KMS-11 (cell line): Measurements from ENCODE around the gene LRBA.

Experiments used
- H2AFZ ChIP-seq: fragments of 200-600 bp; sonication (generic); 2 replicates; pipeline ENCODE4 v1.6.1; 2016; ENCODE audit warnings: antibody characterized with exemption, mixed run types, low read depth
- H3K27ac ChIP-seq: fragments of 200-600 bp; sonication (generic); 2 replicates; pipeline ENCODE4 v1.6.1; 2016; ENCODE audit warnings: mild to moderate bottlenecking, mixed run types
- H3K27me3 ChIP-seq: fragments of 200-600 bp; sonication (generic); 2 replicates; pipeline ENCODE4 v1.6.1; 2017; ENCODE audit warnings: mild to moderate bottlenecking, low read depth, mixed run types, moderate library complexity; ENCODE audit not compliant: insufficient read depth
- H3K36me3 ChIP-seq: fragments of 200-600 bp; sonication (generic); 2 replicates; pipeline ENCODE4 v1.6.1; 2017; ENCODE audit warnings: mild to moderate bottlenecking, mixed run types; ENCODE audit not compliant: insufficient read depth
- H3K4me1 ChIP-seq: fragments of 200-600 bp; sonication (generic); 2 replicates; pipeline ENCODE4 v1.6.1; 2016; ENCODE audit warnings: mild to moderate bottlenecking, low read depth, mixed run types; ENCODE audit not compliant: poor library complexity, severe bottlenecking
- H3K4me2 ChIP-seq: fragments of 200-600 bp; sonication (generic); 2 replicates; pipeline ENCODE4 v1.7.0; 2016; ENCODE audit warnings: mild to moderate bottlenecking, mixed run types
- H3K4me3 ChIP-seq: fragments of 200-600 bp; sonication (generic); IDR thresholded peaks from 2 replicates; pipeline ENCODE4 v1.6.1; 2017; ENCODE audit warnings: low read depth, low read length, mixed read lengths; ENCODE audit not compliant: insufficient read depth
- H3K79me2 ChIP-seq: fragments of 200-600 bp; sonication (generic); 2 replicates; pipeline ENCODE4 v1.6.1; 2016; ENCODE audit warnings: low read depth, mixed run types; ENCODE audit not compliant: insufficient read depth
- H3K9ac ChIP-seq: fragments of 200-600 bp; sonication (generic); 2 replicates; pipeline ENCODE4 v1.6.1; 2016; ENCODE audit warnings: mild to moderate bottlenecking, mixed run types
- H4K20me1 ChIP-seq: fragments of 200-600 bp; sonication (generic); 2 replicates; pipeline ENCODE4 v1.6.1; 2016; ENCODE audit warnings: mild to moderate bottlenecking, mixed run types; ENCODE audit not compliant: insufficient read depth
- CTCF ChIP-seq: fragments of 200-600 bp; sonication (generic); conservative IDR thresholded peaks from 2 replicates; pipeline ENCODE4 v1.6.1; 2017; ENCODE audit warnings: low read depth, mild to moderate bottlenecking, antibody characterized with exemption, low read length, moderate library complexity, mixed read lengths

LRBA gene

GRCh38 chr4:150699599-150699998 is 315.5 kb downstream of the LRBA start:
- Histone ChIP-seq H2AFZ (no peak overlapping the region), H3K4me3 (no peak overlapping the region), H3K9ac (no peak overlapping the region), H3K36me3 (no peaks in the 10 kb centered on the region), H3K27me3 (no peaks in the 10 kb centered on the region), H3K27ac (no peak overlapping the region), H4K20me1 (no peaks in the 10 kb centered on the region), H3K79me2 (no peaks in the 10 kb centered on the region), H3K4me1 (no peaks in the 10 kb centered on the region), H3K4me2 (no peak overlapping the region)
- no peak for TF ChIP-seq CTCF

- Histone ChIP-seq H3K4me1 (no peaks in the 10 kb centered on the region), H3K27me3 (no peaks in the 10 kb centered on the region), H3K79me2 (no peaks in the 10 kb centered on the region), H3K27ac (no peak overlapping the region), H4K20me1 (no peaks in the 10 kb centered on the region), H3K36me3 (no peaks in the 10 kb centered on the region), H3K4me3 (no peak overlapping the region), H3K4me2 (no peak overlapping the region), H3K9ac (no peak overlapping the region), H2AFZ (no peak overlapping the region)
- no peak for TF ChIP-seq CTCF
These were observed 319.9 kb downstream of the LRBA start for GRCh38 chr4:150695162-150695561.

GRCh38 chr4:150694438-150694837 is 320.6 kb downstream of the LRBA start:
- Histone ChIP-seq H3K4me2 (no peak overlapping the region), H3K27me3 (no peaks in the 10 kb centered on the region), H4K20me1 (no peaks in the 10 kb centered on the region), H3K9ac (no peak overlapping the region), H3K79me2 (no peaks in the 10 kb centered on the region), H3K4me3 (no peak overlapping the region), H2AFZ (no peak overlapping the region), H3K36me3 (no peaks in the 10 kb centered on the region), H3K4me1 (no peaks in the 10 kb centered on the region), H3K27ac (no peak overlapping the region)
- no peak for TF ChIP-seq CTCF

- H4K20me1 ChIP-seq = no peaks in the 10 kb centered on the region
- no peak for TF ChIP-seq CTCF
- H3K36me3 ChIP-seq = no peaks in the 10 kb centered on the region
- no peak overlapping the region for H3K4me3 ChIP-seq
- H3K27ac ChIP-seq = no peak overlapping the region
- H2AFZ ChIP-seq = no peak overlapping the region
- no peaks in the 10 kb centered on the region for H3K27me3 ChIP-seq
- no peak overlapping the region for H3K4me2 ChIP-seq
- H3K9ac ChIP-seq = no peak overlapping the region
- H3K4me1 ChIP-seq = no peaks in the 10 kb centered on the region
- H3K79me2 ChIP-seq = no peaks in the 10 kb centered on the region
These were observed 331.2 kb downstream of the LRBA start for GRCh38 chr4:150683775-150684350.
